SU-DHL-6 (cell line): ENCODE measurements around the gene FASLG.

Experiments used
- EZH2phosphoT487 ChIP-seq: fragments of 200-600 bp; sonication (generic), shearing (Covaris generic); conservative IDR thresholded peaks from 2 replicates; pipeline ENCODE4 v1.6.1; 2018; ENCODE audit warnings: mild to moderate bottlenecking, antibody characterized with exemption, low read length, moderate library complexity, mixed read lengths
- TF ChIP-seq, protein P1 (sequence below): fragments of 200-600 bp; sonication (generic); IDR thresholded peaks from one replicate; pipeline ENCODE4 v1.5.1; 2017; ENCODE audit warnings: antibody characterized with exemption, mild to moderate bottlenecking, low read length, moderate library complexity; ENCODE audit not compliant: insufficient read depth, poor library complexity, severe bottlenecking

DNA sequence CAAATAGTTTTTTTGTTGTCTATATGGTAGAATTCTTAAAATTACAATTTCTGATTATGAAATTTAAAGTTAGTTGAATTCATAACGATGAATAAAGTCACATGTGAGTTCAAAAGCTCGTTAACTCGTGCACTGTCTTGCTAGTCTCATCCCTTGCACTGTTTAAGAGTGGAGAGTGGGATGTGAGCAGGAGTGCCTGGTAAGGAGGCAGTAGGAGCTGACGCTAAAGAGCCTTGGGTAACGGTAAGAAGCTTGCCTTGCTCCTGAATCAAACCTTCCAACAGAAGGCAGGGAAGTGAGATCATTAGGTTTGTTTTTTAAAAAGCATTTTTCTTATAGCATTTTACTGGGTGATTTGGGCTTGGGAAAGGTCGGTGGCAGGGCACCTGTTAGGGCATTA is 2.3 kb upstream of the FASLG start:
- TF ChIP-seq, protein P1, sequence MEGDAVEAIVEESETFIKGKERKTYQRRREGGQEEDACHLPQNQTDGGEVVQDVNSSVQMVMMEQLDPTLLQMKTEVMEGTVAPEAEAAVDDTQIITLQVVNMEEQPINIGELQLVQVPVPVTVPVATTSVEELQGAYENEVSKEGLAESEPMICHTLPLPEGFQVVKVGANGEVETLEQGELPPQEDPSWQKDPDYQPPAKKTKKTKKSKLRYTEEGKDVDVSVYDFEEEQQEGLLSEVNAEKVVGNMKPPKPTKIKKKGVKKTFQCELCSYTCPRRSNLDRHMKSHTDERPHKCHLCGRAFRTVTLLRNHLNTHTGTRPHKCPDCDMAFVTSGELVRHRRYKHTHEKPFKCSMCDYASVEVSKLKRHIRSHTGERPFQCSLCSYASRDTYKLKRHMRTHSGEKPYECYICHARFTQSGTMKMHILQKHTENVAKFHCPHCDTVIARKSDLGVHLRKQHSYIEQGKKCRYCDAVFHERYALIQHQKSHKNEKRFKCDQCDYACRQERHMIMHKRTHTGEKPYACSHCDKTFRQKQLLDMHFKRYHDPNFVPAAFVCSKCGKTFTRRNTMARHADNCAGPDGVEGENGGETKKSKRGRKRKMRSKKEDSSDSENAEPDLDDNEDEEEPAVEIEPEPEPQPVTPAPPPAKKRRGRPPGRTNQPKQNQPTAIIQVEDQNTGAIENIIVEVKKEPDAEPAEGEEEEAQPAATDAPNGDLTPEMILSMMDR, result no peak
- TF ChIP-seq EZH2phosphoT487, result no peak
